HG02938 (cell line): ENCODE results near the gene BCAS2.

Source experiments
- ATAC-seq: cut with Tn5 transposase; IDR thresholded peaks from one replicate; pipeline ENCODE4 v1.9.1; 2021; ENCODE audit warnings: mild to moderate bottlenecking, moderate library complexity; ENCODE audit not compliant: unreplicated experiment

The BCAS2 gene

DNA sequence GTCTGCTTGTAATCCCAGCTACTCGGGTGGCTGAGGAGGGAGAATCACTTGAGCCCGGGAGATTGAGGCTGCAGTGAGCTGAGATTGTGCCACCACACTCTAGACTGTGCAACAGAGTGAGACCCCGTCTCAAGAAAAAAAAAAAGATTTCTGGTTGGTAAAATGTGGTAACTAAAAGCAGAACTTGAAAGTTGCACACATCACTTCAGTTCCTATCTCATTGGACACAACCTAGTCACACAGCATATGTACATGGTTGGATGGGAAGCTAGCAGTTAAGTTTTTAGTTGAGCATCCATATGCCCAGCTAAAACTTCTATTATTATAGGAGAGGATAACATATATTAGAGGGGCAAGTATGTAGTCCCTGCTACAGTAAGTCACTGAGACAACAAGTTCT lies 22.1 kb downstream of the BCAS2 start:
- peak; percentile 44 for ATAC-seq

- ATAC-seq, result peak; percentile 44
These were observed 22.9 kb downstream of the BCAS2 start for GRCh38 chr1:114558544-114558943.

- no peak for ATAC-seq
These were observed 26.8 kb downstream of the BCAS2 start for GRCh38 chr1:114554577-114554976.

DNA sequence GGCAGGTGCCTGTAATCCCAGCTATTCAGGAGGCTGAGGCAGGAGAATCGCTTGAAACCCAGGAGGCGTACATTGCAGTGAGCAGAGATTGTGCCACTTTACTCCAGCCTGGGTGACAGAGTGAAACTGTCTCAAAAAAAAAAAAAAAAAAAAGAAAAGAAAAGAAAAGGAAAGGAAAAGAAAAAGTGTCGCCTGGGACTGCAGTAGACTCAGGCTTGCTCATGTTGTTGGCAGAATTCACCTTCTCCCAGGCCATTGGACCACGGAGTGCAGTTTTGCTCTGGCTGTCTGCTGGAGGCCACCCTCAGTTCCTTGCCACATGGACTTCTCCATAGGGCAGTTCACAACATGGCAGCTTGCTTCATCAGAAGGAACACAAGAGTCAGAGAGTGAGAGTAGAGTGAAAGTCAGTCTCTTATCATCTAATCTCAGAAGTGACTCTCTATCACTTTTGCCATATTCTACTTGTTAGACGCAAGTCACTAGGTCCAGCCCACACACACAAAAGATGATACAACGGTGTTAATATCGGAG lies 29.2 kb downstream of the BCAS2 start:
- ATAC-seq, result no peak

DNA sequence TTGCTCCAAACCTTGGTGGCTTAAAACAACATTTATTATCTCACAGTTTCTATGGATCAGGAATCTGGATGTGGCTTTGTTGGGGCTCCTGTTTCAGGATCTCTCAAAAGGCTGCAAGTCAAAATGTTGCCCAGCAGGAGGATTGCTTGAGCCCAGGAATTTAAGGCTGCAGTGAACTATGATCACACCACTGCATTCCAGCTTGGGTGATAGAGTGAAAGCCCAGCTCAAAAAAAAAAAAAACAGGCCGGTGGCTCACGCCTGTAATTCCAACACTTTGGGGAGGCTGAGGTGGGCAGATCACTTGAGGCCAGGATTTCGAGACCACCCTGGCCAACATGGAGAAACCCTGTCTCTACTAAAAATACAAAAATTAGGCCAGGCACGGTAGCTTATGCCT lies 30.0 kb downstream of the BCAS2 start:
- no peak for ATAC-seq

GRCh38 chr1:114550336-114550735 lies 31.1 kb downstream of the BCAS2 start:
- no peak for ATAC-seq

GRCh38 chr1:114549137-114549536 lies 32.3 kb downstream of the BCAS2 start:
- no peak for ATAC-seq

GRCh38 chr1:114547076-114547475 lies 34.3 kb downstream of the BCAS2 start:
- ATAC-seq, result no peak

GRCh38 chr1:114545796-114546195 lies 35.6 kb downstream of the BCAS2 start:
- no peak for ATAC-seq

- ATAC-seq, result no peak
These were observed 36.1 kb downstream of the BCAS2 start for GRCh38 chr1:114545315-114545714.

GRCh38 chr1:114540821-114541220 lies 40.6 kb downstream of the BCAS2 start:
- no peak for ATAC-seq

GRCh38 chr1:114540272-114540671 lies 41.1 kb downstream of the BCAS2 start:
- no peak for ATAC-seq

DNA sequence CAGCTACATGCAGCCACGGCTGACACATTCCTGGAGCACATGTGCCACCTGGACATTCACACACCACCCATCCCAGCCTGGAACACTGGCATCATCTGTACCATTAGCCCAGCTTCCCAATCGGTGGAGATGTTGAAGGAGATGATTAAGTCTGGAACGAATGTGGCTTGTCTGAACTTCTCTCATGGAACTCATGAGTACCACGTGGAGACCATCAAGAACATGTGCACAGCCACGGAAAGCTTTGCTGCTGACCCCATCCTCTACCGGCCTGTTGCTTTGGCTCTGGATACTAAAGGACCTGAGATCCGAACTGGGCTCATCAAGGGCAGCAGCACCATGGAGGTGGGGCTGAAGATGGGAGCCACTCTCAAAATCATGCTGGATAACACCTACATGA lies 45.4 kb downstream of the BCAS2 start:
- ATAC-seq, result no peak

DNA sequence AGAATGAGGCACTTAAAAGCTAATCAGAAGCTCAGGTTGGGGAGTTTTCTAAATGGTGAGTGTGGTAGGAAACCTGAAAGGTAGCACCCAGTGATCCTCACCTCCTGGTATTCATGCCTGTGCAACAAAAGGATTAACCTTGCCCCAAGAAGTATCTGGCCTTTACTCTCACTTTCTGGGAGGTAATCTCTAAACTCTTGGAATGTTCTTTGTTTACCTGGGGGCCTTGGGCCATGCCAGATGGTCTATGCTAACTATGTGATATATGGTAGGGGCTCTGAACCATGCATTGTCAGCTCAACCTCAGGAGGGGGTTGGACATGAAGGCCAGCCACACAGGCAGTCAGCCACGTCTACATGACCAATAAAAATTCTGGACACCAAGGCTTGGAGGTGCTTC lies 46.0 kb downstream of the BCAS2 start:
- no peak for ATAC-seq

GRCh38 chr1:114531094-114531493 lies 50.3 kb downstream of the BCAS2 start:
- ATAC-seq, result no peak

- ATAC-seq, result no peak
These were observed 51.2 kb downstream of the BCAS2 start for GRCh38 chr1:114530224-114530623.

DNA sequence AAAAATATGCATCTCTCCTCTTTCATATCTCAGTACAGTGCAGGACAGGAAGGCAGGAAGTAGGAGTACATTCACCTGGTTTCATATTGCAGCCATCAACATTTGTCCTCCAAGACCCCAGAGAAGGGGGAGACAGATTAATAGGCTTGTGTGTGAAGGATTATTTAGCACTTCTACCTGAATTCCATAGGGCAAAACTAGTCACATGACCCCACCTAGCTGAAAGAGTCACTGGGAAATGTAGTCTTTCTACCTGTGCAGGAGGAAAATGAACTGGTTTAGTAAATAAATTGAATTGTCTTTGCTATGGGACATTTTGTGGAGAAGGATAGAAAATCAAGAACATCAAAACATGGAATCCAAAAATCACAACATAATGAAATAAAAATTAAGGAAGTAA lies 56.5 kb downstream of the BCAS2 start:
- ATAC-seq, result no peak

- ATAC-seq, result no peak
These were observed 59.2 kb downstream of the BCAS2 start for GRCh38 chr1:114522264-114522575.

DNA sequence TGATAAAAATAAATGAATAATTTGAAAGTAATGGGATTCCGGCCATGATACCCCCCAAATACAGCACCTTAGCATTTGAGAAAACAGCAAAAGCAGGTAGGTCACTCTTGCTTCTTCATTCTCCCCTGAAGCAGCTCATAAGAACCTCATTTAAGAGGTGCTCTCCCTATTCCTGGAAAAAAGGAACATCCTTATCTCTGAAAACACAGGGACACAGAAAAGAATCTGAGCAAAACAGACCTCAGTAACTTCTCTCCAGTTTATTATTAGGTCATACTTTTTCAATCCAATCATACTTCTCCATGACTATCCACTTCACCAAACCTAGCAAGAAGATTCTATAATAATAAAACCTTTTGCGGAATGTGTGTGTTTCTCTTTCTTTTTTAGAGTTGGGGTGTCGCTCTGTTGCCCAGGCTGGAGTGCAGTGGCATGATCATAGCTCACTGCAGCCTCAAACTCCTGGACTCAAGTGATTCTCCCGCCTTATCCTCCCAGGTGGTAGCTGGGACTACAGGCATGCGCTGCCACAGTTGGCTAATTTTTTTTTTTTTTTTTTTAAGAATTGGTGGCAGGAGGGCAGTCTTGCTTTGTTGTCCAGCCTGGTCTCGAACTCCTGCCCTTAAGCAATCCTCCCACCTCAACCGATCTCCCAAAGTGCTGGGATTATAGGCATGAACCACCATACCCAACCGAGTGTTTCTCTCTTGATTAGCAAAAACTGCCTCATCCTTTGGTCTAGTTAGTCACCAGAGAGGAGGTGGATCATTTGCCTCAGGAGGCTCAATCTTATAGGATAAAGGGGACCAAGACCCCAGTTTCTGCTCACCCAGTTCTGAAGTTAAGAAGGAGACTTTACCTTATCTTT lies 59.8 kb downstream of the BCAS2 start:
- ATAC-seq, result no peak
